H4 (cell line): ENCODE data around the gene GPC3. TPM values are rescaled to one million over a fixed set of nuclear protein-coding genes. Genes with fewer than 3 reads are reported as not detected.

Experiments
- DNase-seq: peaks from one replicate; pipeline ENCODE4 v3.0.0-alpha.2; 2015; ENCODE audit warnings: low spot score
- total RNA-seq: library from RNA; depleted of rRNA; stranded (reverse); fragments of >200 nt; shearing (Covaris generic); gene quantifications from 2 replicates; pipeline ENCODE4 v1.2.3, GENCODE V29; 2014

The GPC3 gene
- total RNA-seq, 1 experiment from 2014 or later, result 0.06 TPM

DNA sequence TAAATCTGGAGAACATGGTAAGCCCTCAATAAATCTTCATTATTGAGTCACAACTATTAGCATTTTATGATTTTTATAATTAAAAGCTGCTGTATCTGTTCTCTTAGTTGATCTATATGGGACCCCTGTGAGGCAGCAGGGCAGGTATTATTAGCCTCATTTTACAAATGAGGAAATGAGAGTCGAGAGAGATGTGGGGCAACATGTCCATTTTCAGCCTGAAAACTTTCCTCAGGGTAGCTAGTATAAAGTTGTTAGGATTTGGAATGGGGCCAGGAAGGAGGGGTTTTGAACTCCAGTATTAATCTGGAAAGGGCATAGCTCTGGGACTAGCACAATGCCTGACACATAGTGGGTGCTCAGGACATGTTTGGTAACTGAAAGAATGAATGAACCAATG, 378.4 kb downstream of the GPC3 start:
- no peak for DNase-seq

DNA sequence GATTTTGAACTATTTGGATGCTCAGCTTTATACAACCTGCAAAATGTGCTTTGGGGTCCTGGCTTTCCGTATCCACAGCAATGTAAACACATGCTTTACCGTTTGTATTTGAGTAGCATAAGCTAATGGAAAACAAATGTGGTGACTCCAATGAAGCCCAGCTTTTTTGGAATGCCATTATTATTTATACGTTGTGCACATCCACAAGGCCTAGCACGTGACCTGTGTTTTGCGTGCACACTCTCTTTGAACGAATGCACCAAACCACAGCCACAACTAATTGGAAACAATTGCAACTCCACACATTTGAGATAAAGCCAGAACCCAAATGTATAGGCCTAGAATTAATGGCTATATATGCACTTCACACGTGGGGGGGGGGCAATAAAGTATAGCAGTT, 380.6 kb downstream of the GPC3 start:
- DNase-seq, result no peak

DNA sequence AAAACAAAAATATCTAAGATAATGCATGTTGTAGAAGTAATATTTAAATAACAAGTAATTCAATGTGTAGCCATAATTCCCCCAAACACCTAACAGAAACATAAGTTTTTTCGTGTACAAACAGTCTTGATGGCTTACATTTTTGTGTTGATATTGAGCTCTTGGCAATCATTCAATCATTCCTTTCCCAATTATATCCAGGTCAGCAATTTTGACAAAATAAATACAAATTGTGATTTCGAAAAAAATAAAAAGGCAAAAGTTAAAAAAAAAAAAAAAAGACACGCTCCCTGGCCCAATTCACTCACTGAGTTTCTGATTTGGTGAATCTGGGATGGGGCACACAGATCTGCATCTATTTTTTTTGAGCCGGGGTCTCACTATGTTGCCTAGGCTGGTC, 382.5 kb downstream of the GPC3 start:
- no peak for DNase-seq

DNA sequence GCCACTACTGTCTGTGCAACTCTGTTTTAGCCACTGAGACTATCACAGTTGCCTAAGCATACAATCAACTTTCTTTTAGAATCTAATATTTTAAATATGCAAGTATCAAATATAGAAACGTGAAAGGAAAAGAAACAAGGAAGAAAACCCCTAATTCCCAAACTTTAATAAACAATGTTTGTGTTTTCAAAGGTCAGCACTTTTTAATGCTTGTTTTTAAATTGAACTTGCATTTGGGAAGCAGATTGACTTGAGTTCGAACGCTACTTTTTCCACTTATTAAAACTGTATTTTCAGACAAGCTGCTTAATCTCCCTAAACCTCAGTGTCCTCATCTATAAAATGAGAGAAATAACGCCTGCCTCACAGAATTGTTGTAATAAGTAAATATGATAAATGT, 384.3 kb downstream of the GPC3 start:
- no peak for DNase-seq

DNA sequence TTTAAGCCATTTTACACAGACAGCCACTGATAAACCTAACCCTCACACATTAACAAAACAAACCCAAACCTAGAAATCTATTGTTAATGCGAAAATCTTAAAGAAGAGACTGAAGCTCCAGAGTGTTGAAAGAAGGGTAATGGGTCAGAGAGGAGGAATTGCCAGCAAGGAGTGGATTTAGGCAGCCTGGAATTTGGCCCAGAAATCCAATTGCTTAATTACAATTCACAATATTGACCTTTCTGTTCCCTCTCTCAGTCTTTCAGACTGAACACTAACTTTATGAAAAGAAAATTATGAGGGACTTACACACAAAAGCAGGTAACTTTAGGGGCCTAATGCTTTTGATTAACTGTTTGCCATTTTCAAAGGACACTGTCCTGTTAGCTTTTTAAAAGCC, 384.9 kb downstream of the GPC3 start:
- no peak for DNase-seq

- no peak for DNase-seq
Measured at GRCh38 chrX:133598601-133599335, 386.6 kb downstream of the GPC3 start.

DNA sequence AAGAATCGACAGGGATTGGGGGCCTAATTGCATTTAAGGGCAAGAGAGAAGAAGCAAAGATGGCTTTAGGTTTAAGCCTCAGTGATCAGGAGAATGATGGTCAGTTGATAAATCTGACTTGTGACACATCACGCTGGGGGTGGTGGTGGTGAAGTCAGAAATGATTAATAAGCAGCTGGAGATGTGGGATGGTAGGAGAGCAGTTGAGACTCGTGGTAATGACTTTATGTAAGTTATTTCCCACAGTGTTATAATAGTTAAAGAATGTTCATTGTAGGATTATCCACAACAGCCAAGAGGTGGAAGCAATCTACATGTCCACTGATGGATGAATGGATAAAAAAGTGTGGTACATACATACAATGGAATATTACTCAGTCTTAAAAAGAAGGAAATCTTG, 391.2 kb downstream of the GPC3 start:
- no peak for DNase-seq

- no peak for DNase-seq
Measured at GRCh38 chrX:133593531-133593930, 391.9 kb downstream of the GPC3 start.

DNA sequence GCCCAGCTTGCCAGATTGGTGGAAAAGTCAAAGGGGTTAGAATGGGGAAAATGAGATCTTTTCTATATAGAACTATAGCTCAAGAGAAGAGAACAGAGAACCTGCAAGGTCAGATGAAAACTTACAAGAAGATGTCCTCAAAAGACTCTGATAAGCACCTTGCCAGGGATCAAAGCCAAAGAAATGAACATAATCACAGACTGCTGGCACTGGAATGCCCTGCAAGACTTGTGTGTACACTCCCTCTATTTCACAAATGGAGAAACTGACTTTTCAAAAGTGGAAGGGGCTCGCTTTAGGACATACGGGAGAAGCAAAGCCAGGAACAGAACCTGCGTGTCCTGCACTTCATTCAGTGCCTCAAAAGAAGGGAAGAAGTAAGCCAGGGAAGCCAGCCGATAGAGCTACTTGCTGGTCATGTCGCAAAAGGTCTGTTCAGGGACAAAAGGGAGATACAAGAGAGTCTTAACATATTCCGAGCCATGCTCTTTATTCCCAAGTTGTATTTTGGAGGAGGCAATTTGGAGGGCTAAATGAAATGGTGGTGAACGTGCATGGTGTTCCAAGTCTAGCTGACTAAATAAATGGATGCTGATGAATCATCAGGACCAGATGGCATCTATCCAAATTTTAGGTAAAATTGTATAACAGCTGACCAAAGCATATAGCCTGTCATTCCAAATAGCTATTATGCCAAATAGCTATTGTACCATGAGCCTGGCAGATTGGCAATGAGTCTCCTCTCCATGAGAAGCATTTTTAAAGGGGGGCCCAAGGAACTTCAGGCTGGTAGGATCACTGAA, 394.5 kb downstream of the GPC3 start:
- DNase-seq, result no peak

DNA sequence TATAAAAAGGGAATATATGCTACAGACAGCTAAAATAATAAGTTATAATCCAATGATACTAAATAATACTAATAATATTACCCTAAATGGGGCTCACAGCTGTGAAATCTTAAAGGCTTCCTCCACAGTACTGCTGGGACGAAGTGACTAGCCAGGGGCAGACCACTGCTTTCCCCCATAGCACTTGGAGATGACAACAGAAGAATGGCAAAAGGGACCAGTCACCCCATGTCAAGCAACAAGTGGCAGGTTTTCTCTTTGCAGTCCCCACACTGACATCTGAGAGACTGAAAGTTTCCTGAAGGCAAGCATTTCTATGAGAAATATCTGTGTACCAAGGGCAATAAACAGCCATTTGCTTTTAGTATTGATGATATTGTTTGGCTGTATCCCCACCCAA, 396.6 kb downstream of the GPC3 start:
- DNase-seq, result no peak

DNA sequence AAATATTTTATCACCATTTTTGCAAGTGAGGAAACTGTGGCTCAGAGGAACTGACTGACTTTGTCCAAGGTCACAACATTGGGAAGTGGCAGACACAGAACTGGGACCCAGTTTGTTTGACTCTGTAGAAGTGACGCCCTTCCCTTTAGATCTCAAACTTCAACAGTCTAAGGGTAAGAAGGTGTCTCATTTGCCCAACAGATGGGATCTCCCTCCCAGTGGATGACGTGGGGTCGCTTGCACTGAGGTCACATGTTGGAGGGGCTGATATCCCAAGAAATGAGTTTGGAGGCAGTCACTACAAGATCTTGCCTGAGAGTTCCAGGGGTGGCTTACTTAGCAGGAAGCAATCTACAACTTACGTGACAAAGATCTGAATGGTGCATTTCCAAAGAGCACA, 397.6 kb downstream of the GPC3 start:
- no peak for DNase-seq

GRCh38 chrX:133587071-133587470, 398.3 kb downstream of the GPC3 start:
- DNase-seq, result no peak

DNA sequence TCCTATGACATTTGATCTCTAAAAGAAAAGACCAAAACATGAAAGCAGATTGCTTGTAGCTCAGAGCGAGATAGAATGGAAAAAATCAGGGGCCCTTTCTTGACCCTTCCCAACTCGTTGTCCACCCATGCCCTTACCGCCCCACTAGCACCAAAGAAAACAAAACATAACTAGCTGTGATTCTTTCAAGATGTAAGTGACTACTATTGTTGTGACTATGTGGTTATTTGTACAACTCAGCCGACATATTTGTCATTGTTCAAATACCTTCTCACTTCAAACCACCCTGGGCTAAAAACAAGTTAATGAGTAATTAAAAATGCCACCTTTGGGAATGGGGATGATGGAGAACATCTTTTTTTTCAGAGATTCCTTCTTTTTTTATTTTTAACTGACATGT, 399.0 kb downstream of the GPC3 start:
- DNase-seq, result no peak

DNA sequence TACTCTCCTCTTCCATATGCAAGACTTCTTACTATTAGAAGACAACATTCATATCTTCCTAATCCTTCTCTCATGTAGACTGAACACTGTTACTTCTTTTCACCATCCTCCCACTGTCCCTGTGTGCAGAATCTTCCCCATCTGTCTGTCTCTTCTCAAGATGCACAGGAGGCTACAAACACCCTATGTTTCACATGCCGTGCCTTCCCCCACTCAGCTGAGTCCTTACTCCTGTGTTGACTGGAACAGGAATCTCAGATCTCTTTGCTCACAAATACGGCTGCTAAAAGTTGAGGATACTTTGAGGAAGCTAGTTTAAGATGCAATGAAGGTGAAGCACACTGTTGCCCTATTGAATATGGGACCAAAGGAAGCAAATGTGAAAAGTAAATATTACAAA, 401.6 kb downstream of the GPC3 start:
- no peak for DNase-seq

DNA sequence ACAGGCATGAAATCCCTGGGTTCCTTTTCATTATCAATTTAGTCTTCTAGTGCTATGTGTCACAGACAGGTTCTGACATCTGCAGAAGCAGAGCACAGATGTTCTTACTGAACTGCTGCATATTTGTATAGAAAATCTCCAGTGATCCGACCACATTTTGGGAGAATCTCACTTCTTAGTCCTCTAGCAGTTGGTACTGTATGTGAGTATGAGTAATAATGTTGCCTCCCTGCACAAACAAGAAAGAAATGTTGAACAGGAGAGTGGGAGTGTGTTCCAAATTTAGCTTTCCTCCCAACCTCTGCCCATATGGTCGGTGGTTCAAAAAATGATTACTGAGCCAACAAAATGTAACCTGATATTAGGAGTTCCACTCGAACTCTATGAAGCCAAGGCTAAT, 404.8 kb downstream of the GPC3 start:
- no peak for DNase-seq

DNA sequence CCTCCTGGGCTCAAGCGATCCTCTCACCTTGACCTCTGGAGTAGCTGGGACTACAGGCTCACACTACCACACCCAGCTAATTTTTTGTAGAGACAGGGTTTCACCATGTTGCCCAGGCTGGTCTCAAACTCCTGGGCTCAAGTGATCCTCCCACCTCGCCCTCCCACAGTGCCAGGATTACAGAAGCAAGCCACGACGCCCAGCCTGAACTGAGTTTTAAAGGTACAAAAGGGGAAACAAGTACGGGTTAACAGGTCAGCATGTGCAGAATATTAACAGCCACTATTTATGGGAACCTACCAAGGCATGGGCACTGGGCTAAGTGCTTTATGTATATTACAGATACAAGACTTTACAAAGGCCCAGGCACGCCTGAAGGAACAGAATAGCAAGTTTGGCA, 405.8 kb downstream of the GPC3 start:
- no peak for DNase-seq

DNA sequence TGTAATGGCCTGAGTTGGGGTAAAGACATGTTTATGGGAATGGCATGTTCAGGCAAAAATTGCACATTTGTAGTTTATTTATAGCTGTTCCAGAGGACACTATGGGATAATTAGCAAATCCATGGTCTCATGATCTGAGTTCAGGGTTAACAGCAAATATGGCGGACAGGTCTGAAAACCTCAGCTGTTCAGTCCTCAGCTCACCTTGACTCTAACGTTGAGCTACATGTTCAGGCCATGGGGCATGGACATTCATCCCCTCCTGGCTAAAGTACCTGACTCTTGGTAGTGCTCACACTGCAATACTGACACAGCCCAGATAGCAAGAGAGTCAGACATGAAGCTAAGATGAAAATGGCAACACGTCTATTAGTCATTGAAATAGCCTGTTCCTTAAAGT, 408.5 kb downstream of the GPC3 start:
- no peak for DNase-seq

- no peak for DNase-seq
Measured at GRCh38 chrX:133575501-133576136, 409.8 kb downstream of the GPC3 start.

- no peak for DNase-seq
Measured at GRCh38 chrX:133574716-133575115, 410.7 kb downstream of the GPC3 start.

- DNase-seq, result no peak
Measured at GRCh38 chrX:133570549-133570948, 414.8 kb downstream of the GPC3 start.

DNA sequence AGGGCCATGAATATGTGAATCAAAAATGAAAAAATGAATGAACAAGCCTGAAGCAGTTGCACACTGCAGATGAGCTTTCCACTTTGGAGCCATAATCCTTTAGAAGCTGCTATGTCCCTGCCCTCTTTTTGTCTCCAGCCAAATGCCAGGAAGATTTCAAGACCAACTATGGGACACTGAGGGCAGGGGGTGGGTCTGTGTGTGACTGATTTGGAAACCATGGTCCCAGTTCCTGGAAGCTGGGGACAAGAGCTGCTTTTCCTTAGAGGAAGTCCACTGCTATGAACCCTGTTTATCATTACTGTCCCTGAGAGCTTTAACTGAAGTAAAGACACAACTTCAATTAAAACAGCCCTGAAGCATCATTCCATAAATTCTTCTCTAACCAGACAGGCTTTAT, 416.2 kb downstream of the GPC3 start:
- DNase-seq, result no peak

- DNase-seq, result no peak
Measured at GRCh38 chrX:133568109-133568508, 417.3 kb downstream of the GPC3 start.

DNA sequence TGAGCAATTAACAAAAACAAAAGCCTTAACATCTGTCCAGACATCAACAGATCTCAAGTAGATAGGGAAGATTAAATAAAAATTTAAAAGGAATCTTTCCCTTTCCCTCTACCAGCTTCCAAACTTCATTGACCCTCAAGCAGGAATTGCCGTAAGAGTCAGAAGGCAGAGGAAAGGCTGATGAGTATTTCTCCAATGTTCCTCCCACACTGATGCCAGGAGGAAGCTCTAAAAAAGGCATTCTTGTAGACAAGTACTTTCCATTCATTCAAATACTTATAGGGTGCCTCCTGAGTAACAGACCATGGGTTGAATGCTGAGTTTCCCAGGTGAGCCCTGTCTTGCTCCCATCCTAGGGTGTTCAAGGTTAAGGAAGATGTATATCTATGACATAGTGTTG, 418.5 kb downstream of the GPC3 start:
- DNase-seq, result no peak
